ENCODE measurements around the gene ARID5B.

- TF ChIP-seq CTCF (conservative IDR thresholded peaks at IDR 0.05 in 1 of 2, IDR thresholded peaks at IDR 0.05 in 1 of 2; ENCODE audit: low read depth in 1 of 2, low read length in 2 of 2) (no peak), EZH2 (IDR thresholded peaks at IDR 0.05; ENCODE audit: low read length, missing control alignments) (no peak)
These were observed 106.7 kb downstream of the ARID5B start for GRCh38 chr10:62008196-62008595.

Data from fibroblast of lung (primary cell).